DOHH2 (cell line): Measurements from ENCODE around the gene TMEM239.

Source experiments
- H3F3A ChIP-seq: fragments of 200-600 bp; sonication (generic), shearing (Covaris generic); 2 replicates; pipeline ENCODE4 v1.6.0; 2016; ENCODE audit warnings: antibody characterized with exemption, mild to moderate bottlenecking; ENCODE audit not compliant: control insufficient read depth, insufficient read depth
- H3K27ac ChIP-seq: fragments of 200-600 bp; sonication (generic); 2 replicates; pipeline ENCODE4 v1.5.1; 2014; ENCODE audit warnings: low read depth, mild to moderate bottlenecking, low read length, moderate library complexity
- H3K27me3 ChIP-seq: fragments of 200-600 bp; sonication (generic); 2 replicates; pipeline ENCODE4 v1.6.1; 2014; ENCODE audit warnings: mild to moderate bottlenecking, low read length, mixed read lengths; ENCODE audit not compliant: control insufficient read depth
- H3K36me3 ChIP-seq: fragments of 200-600 bp; sonication (generic); 2 replicates; pipeline ENCODE4 v1.6.1; 2014; ENCODE audit warnings: mild to moderate bottlenecking, low read length, moderate library complexity, mixed read lengths; ENCODE audit not compliant: control insufficient read depth
- H3K4me1 ChIP-seq: fragments of 200-600 bp; sonication (generic); 2 replicates; pipeline ENCODE4 v1.6.1; 2014; ENCODE audit warnings: mild to moderate bottlenecking, low read length, mixed read lengths; ENCODE audit not compliant: control insufficient read depth
- H3K4me2 ChIP-seq: fragments of 200-600 bp; sonication (generic); 2 replicates; pipeline ENCODE4 v1.6.0; 2014; ENCODE audit warnings: mild to moderate bottlenecking, low read length, moderate library complexity
- H3K4me3 ChIP-seq: fragments of 200-600 bp; sonication (generic); 2 replicates; pipeline ENCODE4 v1.5.1; 2014; ENCODE audit warnings: mild to moderate bottlenecking, low read length, mixed read lengths
- H3K79me2 ChIP-seq: fragments of 200-600 bp; sonication (generic); 2 replicates; pipeline ENCODE4 v1.6.1; 2014; ENCODE audit warnings: mild to moderate bottlenecking, low read length, mixed read lengths; ENCODE audit not compliant: control insufficient read depth
- H3K9me2 ChIP-seq: fragments of 200-600 bp; sonication (generic); replicated peaks from 2 replicates; pipeline ENCODE4 v1.6.1; 2014; ENCODE audit warnings: mild to moderate bottlenecking, low read length, mixed read lengths; ENCODE audit not compliant: control insufficient read depth
- H3K9me3 ChIP-seq: fragments of 200-600 bp; sonication (generic); 2 replicates; pipeline ENCODE4 v1.6.1; 2014; ENCODE audit warnings: antibody characterized with exemption, low read length, mixed read lengths; ENCODE audit not compliant: control insufficient read depth, insufficient read depth
- H4K20me1 ChIP-seq: fragments of 200-600 bp; sonication (generic); 2 replicates; pipeline ENCODE4 v1.6.0; 2014; ENCODE audit warnings: low read depth, mild to moderate bottlenecking, antibody characterized with exemption, low read length, moderate library complexity; ENCODE audit not compliant: control insufficient read depth, insufficient read depth
- EZH2phosphoT487 ChIP-seq: fragments of 200-600 bp; sonication (generic); IDR thresholded peaks from 2 replicates; pipeline ENCODE4 v1.6.1; 2017; ENCODE audit warnings: borderline replicate concordance, mild to moderate bottlenecking, antibody characterized with exemption, low read length, moderate library complexity, mixed read lengths
- TF ChIP-seq, protein P1 (sequence below): fragments of 200-600 bp; sonication (generic); IDR thresholded peaks from one replicate; pipeline ENCODE4 v1.5.1; 2014; ENCODE audit warnings: antibody characterized with exemption, mild to moderate bottlenecking, low read depth, low read length; ENCODE audit not compliant: poor library complexity, severe bottlenecking

TMEM239 gene

GRCh38 chr20:2814076-2814475 is 2.1 kb upstream of the TMEM239 start:
- Histone ChIP-seq H3K9me2 (no peaks in the 10 kb centered on the region), H4K20me1 (no peaks in the 10 kb centered on the region), H3F3A (no peaks in the 10 kb centered on the region), H3K36me3 (no peaks in the 10 kb centered on the region), H3K4me2 (no peak overlapping the region), H3K4me1 (no peaks in the 10 kb centered on the region), H3K27me3 (no peaks in the 10 kb centered on the region), H3K4me3 (no peak overlapping the region), H3K79me2 (no peaks in the 10 kb centered on the region), H3K9me3 (no peaks in the 10 kb centered on the region), H3K27ac (no peak overlapping the region)
- TF ChIP-seq EZH2phosphoT487: no peak
- TF ChIP-seq, protein P1, sequence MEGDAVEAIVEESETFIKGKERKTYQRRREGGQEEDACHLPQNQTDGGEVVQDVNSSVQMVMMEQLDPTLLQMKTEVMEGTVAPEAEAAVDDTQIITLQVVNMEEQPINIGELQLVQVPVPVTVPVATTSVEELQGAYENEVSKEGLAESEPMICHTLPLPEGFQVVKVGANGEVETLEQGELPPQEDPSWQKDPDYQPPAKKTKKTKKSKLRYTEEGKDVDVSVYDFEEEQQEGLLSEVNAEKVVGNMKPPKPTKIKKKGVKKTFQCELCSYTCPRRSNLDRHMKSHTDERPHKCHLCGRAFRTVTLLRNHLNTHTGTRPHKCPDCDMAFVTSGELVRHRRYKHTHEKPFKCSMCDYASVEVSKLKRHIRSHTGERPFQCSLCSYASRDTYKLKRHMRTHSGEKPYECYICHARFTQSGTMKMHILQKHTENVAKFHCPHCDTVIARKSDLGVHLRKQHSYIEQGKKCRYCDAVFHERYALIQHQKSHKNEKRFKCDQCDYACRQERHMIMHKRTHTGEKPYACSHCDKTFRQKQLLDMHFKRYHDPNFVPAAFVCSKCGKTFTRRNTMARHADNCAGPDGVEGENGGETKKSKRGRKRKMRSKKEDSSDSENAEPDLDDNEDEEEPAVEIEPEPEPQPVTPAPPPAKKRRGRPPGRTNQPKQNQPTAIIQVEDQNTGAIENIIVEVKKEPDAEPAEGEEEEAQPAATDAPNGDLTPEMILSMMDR: no peak

DNA sequence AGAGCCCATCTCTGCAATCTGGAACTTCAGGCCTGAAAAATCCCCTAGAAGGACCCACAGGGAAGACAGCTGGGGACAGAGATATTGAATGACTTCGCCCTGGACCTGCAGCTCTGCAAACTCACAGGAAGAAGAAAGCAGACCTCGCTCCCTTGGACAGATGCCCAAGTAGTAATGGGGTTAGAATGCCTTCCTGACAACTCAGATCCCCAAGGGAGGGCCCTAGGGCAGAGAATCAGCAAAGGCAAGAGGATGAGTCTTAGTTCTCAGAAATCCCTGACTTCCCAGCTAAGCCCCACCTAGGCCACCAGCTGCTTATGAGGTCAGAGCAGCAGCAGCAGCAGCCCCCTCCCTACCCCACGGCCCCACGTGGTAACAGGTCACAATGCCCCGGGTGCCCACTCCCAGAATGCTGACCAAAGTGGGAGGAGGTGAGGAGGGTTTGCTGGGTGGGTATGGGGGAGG is 1.5 kb upstream of the TMEM239 start, which contains the start of gene C20orf141:
C20orf141 (plus strand) TSS at position 401 of the 465 bp plus-strand sequence. CDS start 198 bp downstream, outside the sequence.
- Histone ChIP-seq H3K27ac (no peak within 1 kb of the TSS), H3K4me2 (no peak within 1 kb of the TSS), H3K36me3 (no peaks in the 10 kb centered on the region), H3K4me3 (no peak within 1 kb of the TSS), H4K20me1 (no peaks in the 10 kb centered on the region), H3K9me3 (no peaks in the 10 kb centered on the region), H3K4me1 (no peaks in the 10 kb centered on the region), H3K9me2 (no peaks in the 10 kb centered on the region), H3K27me3 (no peaks in the 10 kb centered on the region), H3K79me2 (no peaks in the 10 kb centered on the region), H3F3A (no peaks in the 10 kb centered on the region)
- TF ChIP-seq EZH2phosphoT487: no peak

DNA sequence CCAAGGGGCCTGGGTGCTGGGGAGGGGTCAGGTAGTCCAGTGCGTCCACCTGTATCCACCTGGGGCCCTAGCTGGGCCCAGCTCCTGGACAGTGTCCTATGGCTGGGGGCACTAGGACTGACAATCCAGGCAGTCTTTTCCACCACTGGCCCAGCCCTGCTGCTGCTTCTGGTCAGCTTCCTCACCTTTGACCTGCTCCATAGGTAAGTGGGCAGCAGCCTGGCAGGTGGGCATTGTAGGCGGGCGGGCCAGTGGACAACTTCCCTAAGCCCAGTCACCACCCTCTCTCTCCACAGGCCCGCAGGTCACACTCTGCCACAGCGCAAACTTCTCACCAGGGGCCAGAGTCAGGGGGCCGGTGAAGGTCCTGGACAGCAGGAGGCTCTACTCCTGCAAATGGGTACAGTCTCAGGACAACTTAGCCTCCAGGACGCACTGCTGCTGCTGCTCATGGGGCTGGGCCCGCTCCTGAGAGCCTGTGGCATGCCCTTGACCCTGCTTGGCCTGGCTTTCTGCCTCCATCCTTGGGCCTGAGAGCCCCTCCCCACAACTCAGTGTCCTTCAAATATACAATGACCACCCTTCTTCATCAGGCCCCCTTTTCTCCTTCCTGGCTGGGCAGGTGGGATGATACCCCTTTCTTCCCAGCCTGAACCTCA is 793 bp upstream of the TMEM239 start:
- no peaks in the 10 kb centered on the region for H3F3A ChIP-seq
- H3K79me2 ChIP-seq: no peaks in the 10 kb centered on the region
- H3K9me2 ChIP-seq: no peaks in the 10 kb centered on the region
- H3K27ac ChIP-seq: no peak overlapping the region
- H3K4me3 ChIP-seq: no peak overlapping the region
- no peaks in the 10 kb centered on the region for H3K36me3 ChIP-seq
- H3K9me3 ChIP-seq: no peaks in the 10 kb centered on the region
- no peak overlapping the region for H3K4me2 ChIP-seq
- H3K4me1 ChIP-seq: no peaks in the 10 kb centered on the region
- H3K27me3 ChIP-seq: no peaks in the 10 kb centered on the region
- TF ChIP-seq EZH2phosphoT487: no peak
- TF ChIP-seq, protein P1: no peak
- no peaks in the 10 kb centered on the region for H4K20me1 ChIP-seq

DNA sequence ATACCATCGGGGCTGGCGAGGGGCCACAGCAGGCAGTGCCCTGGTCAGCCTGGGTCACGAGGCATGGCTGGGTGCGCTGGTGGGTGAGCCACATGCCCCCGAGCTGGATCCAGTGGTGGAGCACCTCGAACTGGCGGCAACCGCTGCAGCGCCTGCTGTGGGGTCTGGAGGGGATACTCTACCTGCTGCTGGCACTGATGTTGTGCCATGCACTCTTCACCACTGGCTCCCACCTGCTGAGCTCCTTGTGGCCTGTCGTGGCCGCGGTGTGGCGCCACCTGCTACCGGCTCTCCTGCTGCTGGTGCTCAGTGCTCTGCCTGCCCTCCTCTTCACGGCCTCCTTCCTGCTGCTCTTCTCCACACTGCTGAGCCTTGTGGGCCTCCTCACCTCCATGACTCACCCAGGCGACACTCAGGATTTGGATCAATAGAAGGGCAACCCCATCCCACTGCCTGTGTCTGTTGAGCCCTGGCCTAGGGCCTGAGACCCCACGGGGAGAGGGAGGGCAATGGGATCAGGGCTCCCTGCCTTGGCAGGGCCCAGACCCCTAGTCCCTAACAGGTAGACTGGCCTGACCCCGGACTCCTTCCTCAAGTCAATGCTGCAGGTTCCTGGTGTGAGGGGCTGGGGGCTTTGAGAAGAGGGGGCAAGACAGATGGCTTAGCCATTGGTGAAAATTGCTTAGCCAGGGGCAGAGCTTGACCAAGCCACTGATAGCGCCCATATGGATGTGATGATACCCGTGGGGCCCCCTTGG is 598 bp downstream of the TMEM239 start:
- TF ChIP-seq, protein P1: no peak
- no peak for TF ChIP-seq EZH2phosphoT487
- no peak overlapping the region for H3K4me2 ChIP-seq
- no peak overlapping the region for H3K4me3 ChIP-seq
- H4K20me1 ChIP-seq: no peaks in the 10 kb centered on the region
- no peaks in the 10 kb centered on the region for H3K9me2 ChIP-seq
- no peak overlapping the region for H3K27ac ChIP-seq
- no peaks in the 10 kb centered on the region for H3K36me3 ChIP-seq
- no peaks in the 10 kb centered on the region for H3F3A ChIP-seq
- H3K9me3 ChIP-seq: no peaks in the 10 kb centered on the region
- H3K79me2 ChIP-seq: no peaks in the 10 kb centered on the region
- H3K4me1 ChIP-seq: no peaks in the 10 kb centered on the region
- no peaks in the 10 kb centered on the region for H3K27me3 ChIP-seq
